ENCODE measurements around the gene CXCR5.

The CXCR5 gene

DNA sequence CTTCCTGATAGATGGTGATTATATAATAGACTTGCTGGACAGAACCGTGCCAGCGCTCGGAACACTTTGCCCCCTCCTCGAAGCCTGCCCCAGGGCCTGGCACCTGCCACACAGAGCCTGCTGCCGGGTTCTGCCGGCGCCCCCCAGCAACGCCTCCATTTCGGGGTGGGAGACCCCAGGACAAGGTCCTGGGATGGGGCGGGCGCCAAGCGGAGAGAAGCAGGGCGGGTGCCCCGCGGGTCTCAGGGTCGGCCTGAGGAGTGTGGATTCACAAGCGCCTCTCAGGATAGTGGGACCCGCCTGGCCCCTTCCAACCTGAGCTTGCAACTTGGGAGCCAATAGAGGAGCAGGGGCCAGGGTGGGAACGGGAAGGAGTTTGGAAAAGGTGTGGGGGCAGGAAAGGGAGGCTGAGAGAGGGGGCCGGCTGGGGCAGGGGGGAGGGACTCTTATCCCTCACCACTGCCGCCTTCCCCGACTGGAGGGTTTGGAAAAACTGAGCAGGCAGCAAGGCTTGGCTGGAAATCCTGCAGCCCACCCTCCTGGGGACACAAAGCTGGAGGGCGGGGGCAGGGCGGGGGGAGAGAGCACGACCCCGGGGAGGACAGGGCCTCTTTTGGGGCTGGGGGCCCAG, 45.3 kb downstream of the CXCR5 start:
- DNase-seq: peak; percentile 54

GRCh38 chr11:118929501-118930093, 45.9 kb downstream of the CXCR5 start:
- peak; percentile 74 for DNase-seq

- DNase-seq: peak; percentile 92
Observed at GRCh38 chr11:118930094-118930712, 46.5 kb downstream of the CXCR5 start.

DNA sequence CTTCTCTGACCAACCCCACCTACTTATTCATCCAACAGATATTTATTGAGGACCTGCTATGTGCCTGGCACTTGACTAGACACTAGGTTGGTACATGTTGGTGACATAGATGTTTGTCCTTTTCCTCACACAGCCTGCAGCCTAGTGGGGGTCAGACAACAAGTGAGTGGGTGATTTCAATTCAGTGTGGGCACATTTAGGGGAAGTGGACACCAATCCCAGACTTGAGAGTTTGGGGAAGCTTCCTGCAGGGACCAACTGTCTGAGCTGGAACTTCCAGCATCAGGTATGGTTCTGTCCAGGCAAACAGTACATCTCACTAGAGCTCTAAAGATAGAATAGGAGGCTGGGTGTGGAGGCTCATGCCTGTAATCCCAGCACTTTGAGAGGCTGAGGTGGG, 47.9 kb downstream of the CXCR5 start:
- no peak for DNase-seq

DNA sequence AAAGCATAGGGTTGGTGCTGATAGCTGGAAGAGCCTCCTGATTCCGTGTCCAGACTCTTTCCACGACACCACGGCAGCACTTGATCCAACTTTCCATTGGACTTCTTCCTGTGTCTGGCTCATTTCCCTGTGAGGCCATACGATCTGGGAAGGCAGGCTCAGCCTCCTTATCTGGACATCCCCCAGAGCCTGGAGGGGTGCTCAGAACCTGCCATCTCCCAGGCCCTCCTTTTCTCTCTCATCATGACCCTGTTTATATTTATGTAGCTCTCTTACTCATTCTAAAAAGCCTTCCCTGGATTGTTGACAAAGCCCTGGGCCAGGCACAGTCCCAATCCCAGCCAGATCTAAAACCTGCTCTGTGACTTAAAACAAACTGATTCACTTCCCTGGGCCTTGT, 49.8 kb downstream of the CXCR5 start:
- DNase-seq: no peak

DNA sequence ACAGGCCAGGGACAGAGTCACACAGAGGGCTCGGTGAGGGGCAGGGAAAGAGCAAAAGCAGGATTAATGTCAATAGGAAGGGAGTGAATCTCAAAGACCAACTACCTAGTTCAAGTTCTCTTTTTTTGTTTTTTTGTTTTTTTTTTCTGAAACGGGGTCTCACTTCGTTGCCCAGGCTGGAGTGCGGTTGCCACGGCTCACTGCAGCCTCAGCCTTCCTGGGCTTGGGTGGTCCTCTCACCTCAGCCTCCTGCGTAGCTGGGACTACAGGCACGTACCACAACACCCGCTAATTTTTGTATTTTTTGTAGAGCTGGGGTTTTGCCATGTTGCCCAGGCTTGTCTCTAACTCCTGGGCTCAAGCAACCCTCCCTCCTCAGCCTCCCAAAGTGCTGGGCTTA, 51.7 kb downstream of the CXCR5 start:
- DNase-seq: no peak

DNA sequence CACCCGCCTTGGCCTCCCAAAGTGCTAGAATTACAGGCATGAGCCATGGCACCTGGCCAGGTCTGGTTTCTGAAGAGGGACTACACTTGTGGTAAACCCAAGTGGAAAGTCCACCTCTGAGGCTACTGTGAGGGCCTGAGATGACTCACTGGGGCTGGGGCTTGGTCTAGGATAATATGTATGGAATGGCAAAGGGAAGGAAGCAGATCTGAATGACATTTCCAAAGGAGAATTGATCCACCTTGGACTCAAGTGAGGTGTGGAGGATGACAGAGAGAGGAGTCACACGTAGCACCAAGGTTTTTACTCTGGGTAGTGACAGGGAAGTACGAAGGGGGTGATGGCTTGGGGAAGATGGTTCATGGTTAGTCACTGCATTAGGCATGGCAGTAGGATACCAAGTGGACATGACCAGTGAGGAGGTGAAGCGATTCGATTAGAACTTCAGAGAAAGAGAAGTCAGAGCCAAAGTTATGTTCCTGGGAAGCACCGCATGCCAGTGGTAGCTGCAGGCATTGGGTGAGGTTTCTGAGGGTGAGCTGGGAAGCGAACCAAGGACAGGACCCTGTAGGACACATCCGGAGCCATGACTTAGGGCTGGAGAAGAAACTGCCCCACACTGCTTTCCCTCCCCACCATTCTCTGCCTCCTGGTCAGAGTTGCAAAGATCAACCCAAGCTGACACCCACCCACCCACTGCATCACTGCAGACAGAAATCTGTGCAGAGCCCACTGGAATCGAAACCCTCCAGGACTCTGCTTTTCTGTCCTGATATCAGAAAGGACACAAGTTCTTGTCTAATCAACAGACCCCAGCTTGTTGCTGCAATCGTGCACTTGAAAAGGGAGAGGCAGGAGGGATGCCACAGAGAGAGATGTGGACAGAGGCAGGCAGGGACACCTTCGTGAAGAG, 55.1 kb downstream of the CXCR5 start:
- DNase-seq: no peak

GRCh38 chr11:118939404-118939915, 55.8 kb downstream of the CXCR5 start:
- DNase-seq: no peak

DNA sequence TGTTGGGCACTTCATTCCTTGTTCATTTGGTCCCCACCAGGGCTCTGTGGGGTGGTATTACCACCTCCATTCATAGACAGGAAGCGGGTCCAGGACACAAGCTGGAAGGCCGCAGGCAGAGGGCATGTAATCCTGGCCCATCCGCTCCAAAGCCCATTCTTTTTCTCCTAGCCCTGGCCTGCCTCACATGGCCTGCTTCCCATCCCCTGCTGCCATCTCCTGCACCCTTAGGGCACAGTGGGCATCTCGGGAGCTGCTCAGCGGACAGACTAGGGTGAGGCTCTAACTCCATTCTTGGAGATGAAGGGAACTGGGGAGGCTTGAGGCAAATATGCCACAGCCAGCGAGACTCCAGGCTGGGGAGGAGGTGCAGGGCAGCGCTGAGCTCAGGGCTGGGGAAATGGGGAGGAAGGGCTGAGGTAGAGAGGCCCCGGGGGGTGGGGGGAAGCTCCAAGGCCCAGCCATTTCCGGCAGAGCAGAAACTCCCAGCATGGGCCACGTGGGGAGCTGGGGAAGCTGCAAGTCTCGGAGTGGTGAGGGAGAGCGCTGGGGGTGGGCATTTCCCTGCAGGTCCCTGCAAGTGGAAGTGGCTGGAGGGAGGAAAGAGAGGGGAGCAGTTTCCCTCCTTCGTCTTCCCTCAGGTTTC, 56.4 kb downstream of the CXCR5 start:
- DNase-seq: no peak

- no peak for DNase-seq
Observed at GRCh38 chr11:118947091-118947490, 63.4 kb downstream of the CXCR5 start.

Data from COR-L47 (cell line).